Measurements from ENCODE around the gene KIAA1328. TPM values are rescaled to one million over a fixed set of nuclear protein-coding genes. Genes with fewer than 3 reads are reported as not detected.

KIAA1328 gene
- total RNA-seq, 1 donor from 2014 or later, result 5.8 TPM

DNA sequence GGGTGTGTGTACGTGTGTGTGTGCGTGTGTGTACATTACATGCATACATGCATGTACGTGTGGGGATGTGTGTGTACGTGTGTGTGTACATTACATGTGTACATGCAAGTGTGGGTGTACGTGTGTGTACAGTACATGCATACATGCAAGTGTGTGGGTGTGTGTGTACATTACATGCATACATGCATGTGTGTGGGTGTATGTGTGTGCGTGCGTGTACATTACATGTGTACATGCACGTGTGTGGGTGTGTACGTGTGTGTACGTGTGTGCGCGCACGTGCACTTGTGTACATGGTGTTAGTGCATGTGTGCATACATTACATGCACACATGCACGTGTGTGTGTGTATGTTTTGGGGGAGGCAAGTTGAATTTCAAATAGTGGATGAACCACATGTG is 436.0 kb downstream of the KIAA1328 start:
- H3K27me3 ChIP-seq (ENCODE audit: control insufficient read depth, insufficient read depth, low read length), result peaks cover 12% of the 10 kb centered on the region
- DNase-seq (ENCODE audit: low read depth), result no peak
- TF ChIP-seq, protein P1, sequence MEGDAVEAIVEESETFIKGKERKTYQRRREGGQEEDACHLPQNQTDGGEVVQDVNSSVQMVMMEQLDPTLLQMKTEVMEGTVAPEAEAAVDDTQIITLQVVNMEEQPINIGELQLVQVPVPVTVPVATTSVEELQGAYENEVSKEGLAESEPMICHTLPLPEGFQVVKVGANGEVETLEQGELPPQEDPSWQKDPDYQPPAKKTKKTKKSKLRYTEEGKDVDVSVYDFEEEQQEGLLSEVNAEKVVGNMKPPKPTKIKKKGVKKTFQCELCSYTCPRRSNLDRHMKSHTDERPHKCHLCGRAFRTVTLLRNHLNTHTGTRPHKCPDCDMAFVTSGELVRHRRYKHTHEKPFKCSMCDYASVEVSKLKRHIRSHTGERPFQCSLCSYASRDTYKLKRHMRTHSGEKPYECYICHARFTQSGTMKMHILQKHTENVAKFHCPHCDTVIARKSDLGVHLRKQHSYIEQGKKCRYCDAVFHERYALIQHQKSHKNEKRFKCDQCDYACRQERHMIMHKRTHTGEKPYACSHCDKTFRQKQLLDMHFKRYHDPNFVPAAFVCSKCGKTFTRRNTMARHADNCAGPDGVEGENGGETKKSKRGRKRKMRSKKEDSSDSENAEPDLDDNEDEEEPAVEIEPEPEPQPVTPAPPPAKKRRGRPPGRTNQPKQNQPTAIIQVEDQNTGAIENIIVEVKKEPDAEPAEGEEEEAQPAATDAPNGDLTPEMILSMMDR (IDR thresholded peaks at IDR 0.05; ENCODE audit: insufficient read depth, low read length, poor library complexity, severe bottlenecking), result no peak
- no peaks in the 10 kb centered on the region for H3K36me3 ChIP-seq (ENCODE audit: control insufficient read depth, insufficient read depth, low read length)
- no peak overlapping the region for H3K4me3 ChIP-seq (ENCODE audit: low read depth, low read length)

DNA sequence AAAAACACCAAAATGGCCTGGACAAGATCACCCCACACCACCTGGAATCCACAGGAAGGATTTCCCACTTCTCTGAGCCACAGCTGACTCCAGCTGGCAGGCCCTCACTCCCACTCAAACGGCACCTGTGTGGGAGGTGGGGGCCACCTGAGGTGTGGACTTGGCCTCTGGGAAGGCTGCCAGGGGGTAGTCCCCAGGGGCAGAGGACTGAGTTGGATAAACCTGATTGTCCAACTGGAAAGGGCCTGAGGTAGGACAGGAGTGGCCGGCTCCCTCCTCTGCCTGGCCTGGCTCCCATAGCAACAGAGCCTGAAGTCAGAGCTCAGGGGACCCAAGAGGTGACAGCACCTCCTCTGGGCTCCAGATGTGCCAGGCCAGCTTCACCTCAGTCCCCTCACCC is 436.5 kb downstream of the KIAA1328 start:
- Histone ChIP-seq H3K27me3 (ENCODE audit: control insufficient read depth, insufficient read depth, low read length) (peaks cover 10% of the 10 kb centered on the region), H3K36me3 (ENCODE audit: control insufficient read depth, insufficient read depth, low read length) (no peaks in the 10 kb centered on the region), H3K4me3 (ENCODE audit: low read depth, low read length) (no peak overlapping the region)
- no peak for DNase-seq (ENCODE audit: low read depth)
- TF ChIP-seq, protein P1 (IDR thresholded peaks at IDR 0.05; ENCODE audit: insufficient read depth, low read length, poor library complexity, severe bottlenecking), result no peak

DNA sequence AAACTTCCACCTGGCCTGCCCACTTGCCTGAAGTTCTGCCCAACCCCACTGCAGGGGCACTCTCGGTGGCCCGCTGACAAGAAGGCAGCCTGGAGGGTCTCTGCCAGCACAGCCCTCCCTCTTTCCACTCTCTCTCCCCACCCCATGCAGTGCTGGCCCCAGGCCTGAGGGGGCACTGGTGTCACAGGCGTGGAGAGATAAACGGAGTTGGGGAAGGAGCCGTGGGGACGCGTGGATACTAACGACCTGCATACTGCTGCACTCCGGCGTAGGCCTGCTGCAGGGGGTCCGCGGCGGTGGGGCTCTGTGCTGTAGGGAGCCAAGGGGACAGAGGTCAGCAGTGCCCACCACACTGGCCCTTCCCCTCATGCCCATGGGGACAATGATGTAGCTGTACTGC is 437.4 kb downstream of the KIAA1328 start:
- peaks cover 4% of the 10 kb centered on the region for H3K27me3 ChIP-seq (ENCODE audit: control insufficient read depth, insufficient read depth, low read length)
- no peaks in the 10 kb centered on the region for H3K36me3 ChIP-seq (ENCODE audit: control insufficient read depth, insufficient read depth, low read length)
- TF ChIP-seq, protein P1 (IDR thresholded peaks at IDR 0.05; ENCODE audit: insufficient read depth, low read length, poor library complexity, severe bottlenecking), result peak; percentile 24
- H3K4me3 ChIP-seq (ENCODE audit: low read depth, low read length), result no peak overlapping the region
- DNase-seq (ENCODE audit: low read depth), result no peak

DNA sequence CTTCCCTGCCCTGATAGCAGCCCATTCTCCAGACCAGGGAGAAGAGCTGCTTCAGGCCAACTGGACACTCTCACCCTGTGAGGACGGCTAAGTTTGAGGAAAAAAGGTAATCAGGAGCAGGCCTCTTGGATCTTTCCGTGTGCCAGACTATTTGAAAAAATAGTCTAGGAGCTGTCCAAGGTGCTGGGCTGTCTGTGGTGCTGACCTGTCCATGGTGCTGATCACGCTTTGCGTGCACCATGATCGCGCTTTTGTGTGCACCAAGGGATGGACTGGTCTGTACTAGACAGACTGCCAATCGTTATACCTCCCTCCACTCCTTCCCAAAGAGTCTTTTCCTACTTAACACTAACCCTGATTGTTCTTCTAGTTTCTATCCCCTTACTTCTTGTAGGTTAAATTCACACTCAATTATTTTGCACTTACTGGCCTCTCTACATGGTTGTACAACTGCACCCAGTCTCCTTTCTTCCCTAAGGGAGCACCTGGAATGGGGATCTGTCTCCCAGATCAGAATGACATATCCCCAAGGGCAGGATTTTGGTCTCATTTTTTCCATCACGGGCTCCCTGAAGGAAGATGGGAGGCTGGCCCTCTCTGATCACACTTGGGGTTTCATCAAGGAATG is 441.2 kb downstream of the KIAA1328 start:
- no peak overlapping the region for H3K4me3 ChIP-seq (ENCODE audit: low read depth, low read length)
- DNase-seq (ENCODE audit: low read depth), result peak; percentile 2
- no peaks in the 10 kb centered on the region for H3K36me3 ChIP-seq (ENCODE audit: control insufficient read depth, insufficient read depth, low read length)
- TF ChIP-seq, protein P1 (IDR thresholded peaks at IDR 0.05; ENCODE audit: insufficient read depth, low read length, poor library complexity, severe bottlenecking), result no peak
- H3K27me3 ChIP-seq (ENCODE audit: control insufficient read depth, insufficient read depth, low read length), result peaks cover 21% of the 10 kb centered on the region

DNA sequence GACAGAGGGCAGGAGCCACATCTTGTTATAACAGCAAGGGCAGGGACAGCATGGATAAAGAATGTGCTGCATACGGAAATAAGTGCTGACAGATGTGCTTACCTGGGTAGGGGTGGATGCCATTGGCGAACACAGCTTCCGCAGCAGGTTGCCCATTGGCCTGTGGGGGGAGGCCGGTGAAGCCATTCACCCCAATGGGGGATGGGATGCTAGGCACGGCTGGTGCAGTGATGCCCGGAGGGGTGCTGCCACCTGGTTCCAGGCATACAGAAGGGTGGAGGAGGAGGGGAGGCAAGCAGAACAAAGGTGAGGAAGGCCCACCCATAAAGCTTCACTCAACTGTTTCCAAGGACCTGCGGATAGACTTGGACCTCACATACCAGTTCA is 441.7 kb downstream of the KIAA1328 start:
- TF ChIP-seq, protein P1 (IDR thresholded peaks at IDR 0.05; ENCODE audit: insufficient read depth, low read length, poor library complexity, severe bottlenecking), result no peak
- H3K27me3 ChIP-seq (ENCODE audit: control insufficient read depth, insufficient read depth, low read length), result peaks cover 25% of the 10 kb centered on the region
- H3K4me3 ChIP-seq (ENCODE audit: low read depth, low read length), result no peak overlapping the region
- DNase-seq (ENCODE audit: low read depth), result no peak
- H3K36me3 ChIP-seq (ENCODE audit: control insufficient read depth, insufficient read depth, low read length), result no peaks in the 10 kb centered on the region

DNA sequence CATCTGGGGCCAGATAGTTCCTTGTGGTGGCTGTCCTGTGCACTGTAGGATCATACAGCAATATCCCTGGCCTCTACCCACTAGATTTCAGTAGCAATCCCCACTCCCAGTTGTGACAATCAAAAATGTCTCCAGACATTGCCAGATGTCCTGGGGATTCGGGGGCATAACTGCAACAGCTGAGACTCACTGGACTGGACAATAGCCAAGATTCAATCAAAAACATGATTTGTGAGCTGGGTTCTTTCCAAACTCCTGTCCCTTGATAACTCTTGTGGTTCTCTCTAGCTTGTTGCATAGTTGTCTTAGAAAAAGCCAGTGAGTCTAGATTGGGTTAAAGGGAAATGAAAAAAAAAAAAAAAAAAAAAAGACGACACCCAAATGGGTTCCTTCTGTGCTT is 443.3 kb downstream of the KIAA1328 start:
- no peaks in the 10 kb centered on the region for H3K36me3 ChIP-seq (ENCODE audit: control insufficient read depth, insufficient read depth, low read length)
- TF ChIP-seq, protein P1 (IDR thresholded peaks at IDR 0.05; ENCODE audit: insufficient read depth, low read length, poor library complexity, severe bottlenecking), result no peak
- no peak for DNase-seq (ENCODE audit: low read depth)
- peaks cover 36% of the 10 kb centered on the region for H3K27me3 ChIP-seq (ENCODE audit: control insufficient read depth, insufficient read depth, low read length)
- H3K4me3 ChIP-seq (ENCODE audit: low read depth, low read length), result no peak overlapping the region

All from kidney epithelial cell (primary cell).